Stimulated activated CD8-positive, alpha-beta memory T cell treated with anti-CD3 and anti-CD28 coated beads, Interleukin-12 subunit alpha, Interleukin-12 subunit beta, amount 100 ng/mL, for 24 hours (primary cell): ENCODE measurements around the gene POLR1F.
"Not testable (repeated sequence)": the region's sequence is repeated elsewhere in the genome, so short reads cannot be mapped to it uniquely, and the experiment has no call there.

Experiments used
- DNase-seq: peaks from one replicate; pipeline ENCODE4 v3.0.0-alpha.2; 2020; ENCODE audit errors: extremely low read depth

Gene POLR1F

GRCh38 chr7:19708397-19709248, at the start of gene POLR1F:
Gene POLR1F (minus strand): TSS chr7:19709037. CDS start chr7:19709016, 21 bp downstream.
- peak; percentile 75 for DNase-seq

GRCh38 chr7:19754521-19755116, 45.8 kb upstream of the POLR1F start:
- DNase-seq = no peak

DNA sequence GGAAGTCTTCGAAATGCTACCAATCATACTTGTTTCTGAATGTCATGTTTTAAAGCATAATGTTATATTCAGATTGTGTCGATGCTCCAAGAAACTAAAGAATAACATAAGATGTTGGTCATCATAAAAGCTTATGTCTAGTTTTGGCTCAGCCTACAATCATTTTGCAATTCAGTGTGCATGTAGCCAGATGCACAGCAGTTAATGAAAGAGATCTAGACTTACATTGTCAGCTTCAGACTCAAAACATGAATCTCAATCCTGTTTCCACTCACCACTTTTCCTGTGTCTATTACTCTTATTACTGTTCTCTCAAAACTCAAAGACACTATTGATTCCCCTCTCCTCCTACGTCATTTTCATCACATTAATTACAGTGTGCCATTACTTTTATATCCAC, 43.2 kb upstream of the POLR1F start:
- no peak for DNase-seq

DNA sequence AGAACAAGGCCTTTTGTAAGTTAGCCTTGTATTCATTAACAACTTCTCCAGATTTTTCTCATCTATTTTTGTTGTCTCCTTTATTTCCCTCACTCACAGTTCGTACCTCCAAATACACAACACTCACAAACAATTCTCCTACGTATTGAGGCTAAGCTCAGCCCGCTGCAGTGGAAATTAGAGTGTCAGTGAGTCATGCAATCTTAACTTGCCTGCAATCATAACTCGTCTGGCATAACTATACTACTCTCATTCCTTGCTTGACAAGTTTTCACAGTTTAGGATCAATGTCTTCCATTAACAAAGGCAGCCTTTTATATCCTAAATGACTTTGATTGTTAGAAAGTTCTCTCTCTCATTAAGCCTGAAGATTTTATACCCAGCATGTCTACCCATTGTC, 40.8 kb upstream of the POLR1F start:
- DNase-seq = no peak

GRCh38 chr7:19747740-19748339, 39.0 kb upstream of the POLR1F start:
- DNase-seq = no peak

- no peak for DNase-seq
These were observed 35.2 kb upstream of the POLR1F start for GRCh38 chr7:19744075-19744474.

DNA sequence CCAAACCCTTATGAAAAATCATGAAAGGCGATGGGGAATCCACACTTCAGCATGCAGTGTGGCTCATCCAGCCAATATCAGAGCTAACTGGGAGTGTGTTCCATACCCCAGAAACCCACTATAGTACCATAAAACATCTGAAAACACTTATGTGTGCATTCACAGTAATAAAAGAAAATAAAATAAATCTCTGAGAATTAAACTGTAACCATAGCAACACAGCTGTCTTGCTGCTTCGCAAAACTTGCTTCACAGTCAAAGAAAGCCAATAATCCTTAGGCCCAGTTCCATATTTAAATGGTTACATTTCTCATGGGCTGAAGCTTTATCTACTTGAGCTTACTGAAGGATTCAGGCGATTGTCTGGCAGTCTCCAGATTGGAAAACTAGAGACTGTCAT, 19.9 kb upstream of the POLR1F start:
- DNase-seq = no peak

GRCh38 chr7:19725770-19726169, 16.9 kb upstream of the POLR1F start:
- no peak for DNase-seq

DNA sequence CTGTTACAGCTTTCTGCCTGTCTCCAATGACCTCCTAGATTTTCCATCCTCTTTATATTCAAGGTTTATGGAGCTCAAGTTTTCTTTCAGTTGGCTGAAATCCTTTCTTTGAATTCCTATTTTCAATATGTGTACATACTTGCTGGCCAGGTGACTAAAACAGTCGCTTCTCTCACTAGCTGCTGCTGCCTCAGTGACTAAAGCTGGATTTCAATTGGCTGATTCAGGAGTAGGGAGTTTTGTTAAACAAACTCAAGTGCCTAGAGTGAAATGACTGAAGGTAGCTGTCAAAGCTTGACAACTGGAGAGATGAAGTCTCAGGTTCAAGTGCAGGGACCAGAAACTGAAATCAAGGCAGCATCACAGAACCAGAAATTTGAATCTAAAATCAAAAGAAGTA, 6.7 kb upstream of the POLR1F start:
- no peak for DNase-seq

- DNase-seq = no peak
These were observed 4.8 kb upstream of the POLR1F start for GRCh38 chr7:19713676-19714075.

DNA sequence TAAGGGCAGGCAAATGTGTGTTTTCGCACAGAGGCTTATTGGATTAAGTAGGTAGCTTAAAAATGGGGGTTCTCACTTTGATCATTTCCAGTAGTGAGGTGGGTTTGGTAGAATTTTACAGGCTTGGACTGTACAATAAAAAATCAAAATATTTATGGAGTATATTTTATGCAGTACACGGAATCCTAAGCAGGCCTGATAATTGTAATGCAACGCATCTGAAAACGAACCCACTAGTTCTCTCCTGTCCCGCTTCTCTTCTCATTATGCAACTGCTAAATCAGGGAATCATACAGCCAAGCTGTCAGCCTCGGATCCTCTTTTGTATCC, 377 bp upstream of the POLR1F start:
- DNase-seq = no peak

DNA sequence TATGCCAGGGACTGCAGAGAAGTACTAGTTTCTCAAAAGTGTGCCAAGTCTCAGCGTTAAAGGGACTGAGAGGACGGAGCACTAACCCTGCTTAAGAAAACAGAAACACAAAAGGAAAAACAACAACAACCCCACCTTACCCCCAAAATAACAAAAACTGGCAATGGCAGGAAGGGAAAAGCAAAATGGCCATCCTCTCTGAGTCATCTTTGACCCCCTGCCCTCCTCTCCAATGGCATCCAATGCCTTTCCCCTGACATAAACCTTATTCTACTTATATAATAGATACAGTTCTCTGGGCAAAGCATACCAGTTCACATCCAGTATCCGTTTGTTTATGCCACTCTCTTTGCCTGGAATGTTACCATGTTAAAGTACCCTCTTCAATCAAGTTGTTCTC, 1.6 kb downstream of the POLR1F start:
- no peak for DNase-seq

DNA sequence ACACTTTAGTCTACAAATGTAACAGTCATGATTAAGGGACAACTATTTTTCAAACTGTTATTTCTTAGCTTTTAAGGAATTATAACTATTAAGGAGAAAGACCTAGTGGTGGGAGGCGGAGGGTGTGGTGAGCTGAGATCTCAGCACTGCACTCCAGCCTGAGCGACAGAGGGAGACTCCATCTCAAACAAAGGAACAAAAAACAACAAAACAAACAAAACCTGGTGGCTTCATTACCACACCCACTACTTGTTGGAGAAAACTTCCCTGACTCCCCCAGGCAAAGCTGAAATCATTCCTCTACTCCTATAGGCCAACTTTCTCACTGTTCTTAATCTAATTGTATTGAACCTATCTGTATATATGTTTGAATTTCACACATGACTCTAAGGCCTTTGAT, 3.2 kb downstream of the POLR1F start:
- no peak for DNase-seq

GRCh38 chr7:19701471-19701870, 7.4 kb downstream of the POLR1F start:
- no peak for DNase-seq

GRCh38 chr7:19700936-19701335, 7.9 kb downstream of the POLR1F start:
- no peak for DNase-seq

DNA sequence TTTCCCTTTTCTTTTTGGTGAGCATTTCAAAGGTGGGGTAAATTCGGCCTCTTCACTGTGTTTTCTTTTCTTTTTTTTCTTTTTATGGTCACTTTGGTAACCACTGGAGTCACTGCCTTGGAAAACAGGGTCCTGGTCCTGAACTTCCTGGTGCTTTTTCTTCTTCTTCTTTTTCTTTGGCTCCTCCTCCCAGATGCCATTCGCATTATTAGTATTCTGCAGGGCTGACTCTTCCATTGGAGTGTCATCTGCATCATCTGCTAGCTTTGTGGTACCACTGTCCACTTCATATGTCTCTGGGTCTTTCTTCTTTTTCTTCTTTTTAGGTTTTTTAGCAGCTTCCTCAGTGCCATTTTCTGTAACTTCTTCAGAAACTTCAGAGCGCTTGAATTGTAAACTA, 10.5 kb downstream of the POLR1F start:
- no peak for DNase-seq

DNA sequence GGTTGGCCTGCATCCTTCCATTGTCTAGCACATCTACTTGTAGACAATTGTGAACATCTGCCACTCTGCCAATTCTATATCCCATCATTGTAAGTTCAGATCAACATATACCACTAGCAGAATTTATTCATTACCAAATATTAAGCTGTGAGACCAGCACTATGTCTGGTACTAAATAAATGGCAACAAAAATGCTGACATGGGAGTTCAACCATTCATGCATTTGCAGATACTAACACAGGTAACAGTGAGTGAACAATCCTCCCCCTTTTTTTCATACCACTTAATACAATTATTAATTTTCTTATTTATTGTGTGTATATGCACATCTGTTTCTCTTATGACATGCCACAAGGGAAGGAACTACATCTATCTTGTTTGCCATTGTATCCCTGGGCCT, 11.9 kb downstream of the POLR1F start:
- DNase-seq = no peak

DNA sequence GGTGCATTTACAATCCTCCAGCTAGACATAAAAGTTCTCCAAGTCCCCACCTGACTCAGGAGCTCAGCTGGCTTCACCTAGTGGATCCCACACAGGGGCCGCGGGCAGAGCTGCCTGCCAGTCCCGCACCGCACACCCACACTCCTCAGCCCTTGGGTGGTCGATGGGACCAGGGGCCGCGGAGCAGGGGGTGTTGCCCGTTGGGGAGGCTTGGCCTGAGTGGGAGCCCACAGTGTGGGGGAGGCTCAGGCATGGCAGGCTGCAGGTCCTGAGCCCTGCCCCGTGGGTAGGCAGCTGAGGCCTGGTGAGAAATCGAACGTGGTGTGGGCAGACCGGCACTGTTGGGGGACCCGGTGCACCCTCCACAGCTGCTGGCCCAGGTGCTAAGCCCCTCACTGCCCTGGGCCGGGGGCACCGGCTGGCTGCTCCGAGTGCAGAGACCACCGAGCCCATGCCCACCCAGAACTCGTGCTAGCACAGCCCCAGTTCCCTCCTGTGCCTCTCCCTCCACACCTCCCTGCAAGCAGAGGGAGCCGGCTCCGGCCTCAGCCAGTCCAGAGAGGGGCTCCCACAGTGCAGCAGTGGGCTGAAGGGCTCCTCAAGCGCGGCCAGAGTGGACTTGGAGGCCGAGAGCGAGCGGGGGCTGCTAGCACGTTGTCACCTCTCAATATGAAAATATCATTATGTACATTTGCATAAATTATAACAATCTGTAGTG, 16.6 kb downstream of the POLR1F start:
- DNase-seq = no peak

- no peak for DNase-seq
These were observed 18.1 kb downstream of the POLR1F start for GRCh38 chr7:19690736-19691135.

GRCh38 chr7:19689130-19689529, 19.7 kb downstream of the POLR1F start:
- DNase-seq = not testable (repeated sequence)

- no peak for DNase-seq
These were observed 27.2 kb downstream of the POLR1F start for GRCh38 chr7:19681596-19681995.

GRCh38 chr7:19677180-19677579, 31.7 kb downstream of the POLR1F start:
- no peak for DNase-seq

- no peak for DNase-seq
These were observed 33.0 kb downstream of the POLR1F start for GRCh38 chr7:19675816-19676215.
